Right atrium auricular region (tissue), 2 donors: Measurements from ENCODE around the gene DHODH. TPM values are rescaled to one million over a fixed set of nuclear protein-coding genes. Genes with fewer than 3 reads are reported as not detected.
"Not testable (repeated sequence)": the region's sequence is repeated elsewhere in the genome, so short reads cannot be mapped to it uniquely, and the experiment has no call there.

Source experiments
- DNase-seq: peaks from one replicate; pipeline ENCODE4 v3.0.0-alpha.2; 2019; ENCODE audit warnings: low spot score
- H3K27ac ChIP-seq, 2 donors: fragments of 200-600 bp; sonication (generic); 1 replicate in 1 of 2; 2 replicates in 1 of 2; pipeline ENCODE4 v1.5.1; 2016 to 2019
- H3K27me3 ChIP-seq, 2 donors: fragments of 200-600 bp; sonication (generic); one replicate each; pipeline versions ENCODE4 v1.5.1 to v1.6.0; 2017 to 2019
- H3K36me3 ChIP-seq: fragments of 200-600 bp; sonication (generic); one replicate; pipeline ENCODE4 v1.5.1; 2016
- H3K4me1 ChIP-seq, 2 donors: fragments of 200-600 bp; sonication (generic); one replicate each; pipeline versions ENCODE4 v1.5.1 to v1.6.0; 2017 to 2019
- H3K4me3 ChIP-seq, 2 donors: fragments of 200-600 bp; sonication (generic); 1 replicate in 1 of 2; 2 replicates in 1 of 2; pipeline ENCODE4 v1.5.1; 2017 to 2019; ENCODE audit warnings: mild to moderate bottlenecking in 1 of 2, moderate library complexity in 1 of 2
- H3K9me3 ChIP-seq, 2 donors: fragments of 200-600 bp; sonication (generic); one replicate each; pipeline ENCODE4 v1.5.1; 2019
- CTCF ChIP-seq, 2 donors: fragments of 200-600 bp; sonication (generic); IDR thresholded peaks; one replicate each; pipeline ENCODE4 v1.5.1; 2019; ENCODE audit warnings: antibody characterized with exemption in 2 of 2
- total RNA-seq, 2 donors: library from RNA; depleted of rRNA; stranded (reverse); fragments of >200 nt; gene quantifications; one replicate each; pipeline ENCODE4 v1.1.0, GENCODE V29; 2016

Gene DHODH
- total RNA-seq, 2 donors from 2014 or later, result 39.4 to 52.0 TPM

- no peak for DNase-seq
- no peaks in the 10 kb centered on the region for H3K36me3 ChIP-seq
- H3K9me3 ChIP-seq, result no peaks in the 10 kb centered on the region
- H3K4me3 ChIP-seq, result no peak overlapping the region
- H3K4me1 ChIP-seq, result no peaks in the 10 kb centered on the region
- no peak overlapping the region for H3K27ac ChIP-seq
- no peaks in the 10 kb centered on the region for H3K27me3 ChIP-seq
- TF ChIP-seq CTCF (IDR thresholded peaks at IDR 0.05), result no peak
Measured at GRCh38 chr16:71985262-71985974, 23.1 kb upstream of the DHODH start.

GRCh38 chr16:71986131-71986530 is 22.4 kb upstream of the DHODH start:
- no peaks in the 10 kb centered on the region for H3K4me1 ChIP-seq
- no peaks in the 10 kb centered on the region for H3K9me3 ChIP-seq
- no peaks in the 10 kb centered on the region for H3K27me3 ChIP-seq
- H3K36me3 ChIP-seq, result no peaks in the 10 kb centered on the region
- H3K4me3 ChIP-seq, result no peak overlapping the region
- no peak for TF ChIP-seq CTCF (IDR thresholded peaks at IDR 0.05)
- no peak overlapping the region for H3K27ac ChIP-seq
- DNase-seq, result no peak

- no peak for TF ChIP-seq CTCF (IDR thresholded peaks at IDR 0.05)
- H3K4me1 ChIP-seq, result no peaks in the 10 kb centered on the region
- no peaks in the 10 kb centered on the region for H3K27me3 ChIP-seq
- DNase-seq, result no peak
- H3K36me3 ChIP-seq, result no peaks in the 10 kb centered on the region
- no peak overlapping the region for H3K4me3 ChIP-seq
- no peaks in the 10 kb centered on the region for H3K9me3 ChIP-seq
- no peak overlapping the region for H3K27ac ChIP-seq
Measured at GRCh38 chr16:71995038-71995437, 13.5 kb upstream of the DHODH start.

GRCh38 chr16:71997578-71997977 is 11.0 kb upstream of the DHODH start:
- not testable (repeated sequence) for H3K4me1 ChIP-seq, DNase-seq, H3K36me3 ChIP-seq, H3K9me3 ChIP-seq, H3K27me3 ChIP-seq, H3K4me3 ChIP-seq, H3K27ac ChIP-seq

GRCh38 chr16:72001180-72001874 is 7.2 kb upstream of the DHODH start:
- H3K27me3 ChIP-seq, result no peaks in the 10 kb centered on the region
- DNase-seq, result no peak
- H3K4me3 ChIP-seq, result no peak overlapping the region
- H3K36me3 ChIP-seq, result no peaks in the 10 kb centered on the region
- H3K9me3 ChIP-seq, result no peaks in the 10 kb centered on the region
- H3K4me1 ChIP-seq, result no peaks in the 10 kb centered on the region
- no peak overlapping the region for H3K27ac ChIP-seq
- TF ChIP-seq CTCF (IDR thresholded peaks at IDR 0.05), result no peak

GRCh38 chr16:72002619-72003018 is 5.9 kb upstream of the DHODH start:
- no peak for TF ChIP-seq CTCF (IDR thresholded peaks at IDR 0.05)
- H3K4me3 ChIP-seq, result no peak overlapping the region
- DNase-seq, result no peak
- no peaks in the 10 kb centered on the region for H3K4me1 ChIP-seq
- no peaks in the 10 kb centered on the region for H3K9me3 ChIP-seq
- no peaks in the 10 kb centered on the region for H3K27me3 ChIP-seq
- H3K27ac ChIP-seq, result no peak overlapping the region
- no peaks in the 10 kb centered on the region for H3K36me3 ChIP-seq

GRCh38 chr16:72008065-72008423 is 500 bp upstream of the DHODH start:
- H3K4me3 ChIP-seq, result peak overlapping the region in 1 of 2 donors; percentile 89
- H3K4me1 ChIP-seq, result peaks cover 0 to 24% of the 10 kb centered on the region in 2 donors
- not testable (repeated sequence) for H3K9me3 ChIP-seq, H3K36me3 ChIP-seq, H3K27me3 ChIP-seq, DNase-seq
- peak overlapping the region in 1 of 2 donors; percentile 22 for H3K27ac ChIP-seq
